Calu3 (cell line): ENCODE measurements around the gene SS18. TPM values are rescaled to one million over a fixed set of nuclear protein-coding genes. Genes with fewer than 3 reads are reported as not detected.

Experiments used
- BruUV-seq: library from RNA; stranded (reverse); fragments of 400-500 nt; replicated peaks from 2 replicates; lab custom pipeline; 2021; lab: Mats Ljungman, UMichigan
- CTCF ChIA-PET: fragments of 300-600 bp; sonication (Branson Sonifier 250); formaldehyde crosslinking; loops from one replicate; lab custom pipeline; 2022; ENCODE audit warnings: antibody characterized with exemption; lab: Charles Lee
- DNase-seq: peaks from one replicate; pipeline ENCODE4 v3.0.0; 2022
- H3K27ac Mint-ChIP-seq: one replicate; pipeline ENCODE4 v1.8.0; 2022; ENCODE audit warnings: mixed read lengths; ENCODE audit not compliant: unreplicated experiment
- H3K27me3 Mint-ChIP-seq: one replicate; pipeline ENCODE4 v1.8.0; 2022; ENCODE audit warnings: mixed read lengths; ENCODE audit not compliant: unreplicated experiment
- H3K36me3 Mint-ChIP-seq: one replicate; pipeline ENCODE4 v1.8.0; 2022; ENCODE audit warnings: mild to moderate bottlenecking, moderate library complexity, mixed read lengths; ENCODE audit not compliant: insufficient read depth, unreplicated experiment
- H3K4me1 Mint-ChIP-seq: one replicate; pipeline ENCODE4 v1.8.0; 2022; ENCODE audit warnings: mild to moderate bottlenecking, low read depth, mixed read lengths; ENCODE audit not compliant: unreplicated experiment
- H3K4me3 Mint-ChIP-seq: one replicate; pipeline ENCODE4 v1.8.0; 2022; ENCODE audit warnings: mild to moderate bottlenecking, low read depth, moderate library complexity, mixed read lengths; ENCODE audit not compliant: unreplicated experiment
- H3K9me3 Mint-ChIP-seq: one replicate; pipeline ENCODE4 v1.8.0; 2022; ENCODE audit warnings: low read depth, mixed read lengths; ENCODE audit not compliant: unreplicated experiment
- CTCF ChIP-seq: fragments of 200-600 bp; IDR thresholded peaks from one replicate; pipeline ENCODE4 v1.8.0; 2022; ENCODE audit warnings: antibody characterized with exemption; ENCODE audit not compliant: unreplicated experiment
- intact Hi-C: fragments of 100-400 bp; cut with micrococcal nuclease; formaldehyde crosslinking; loops from one replicate; pipeline ENCODE4 v1.10.0; 2022; ENCODE audit not compliant: unreplicated experiment
- total RNA-seq: library from RNA; stranded (reverse); gene quantifications from 2 replicates; pipeline ENCODE4 v1.2.3, GENCODE V29; 2022

The SS18 gene
- total RNA-seq, 1 experiment from 2014 or later = 89.9 TPM

DNA sequence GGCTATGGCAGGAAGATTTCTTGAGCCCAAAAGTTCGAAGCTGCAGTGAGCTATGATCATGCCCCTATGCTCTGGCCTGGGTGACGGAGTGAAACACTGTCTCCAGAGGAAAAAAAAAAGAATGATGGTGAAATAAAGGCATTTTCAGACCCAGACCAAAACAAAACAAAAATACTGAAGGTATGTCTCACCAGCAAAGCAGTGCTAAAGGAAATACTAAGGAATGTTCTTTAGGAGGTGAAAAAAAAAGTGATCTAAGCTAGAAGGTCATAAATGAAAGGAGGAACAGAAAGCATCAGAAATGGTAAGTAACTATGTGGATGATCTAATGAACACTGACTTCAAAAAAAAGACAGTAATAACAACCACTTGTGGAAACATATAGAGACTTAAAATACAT is 18.7 kb downstream of the SS18 start:
- peaks cover 2% of the 10 kb centered on the region for H3K9me3 Mint-ChIP-seq
- BruUV-seq = no TSS peak
- CTCF ChIA-PET = no interaction called here
- H3K36me3 Mint-ChIP-seq = peaks cover 39% of the 10 kb centered on the region
- H3K4me1 Mint-ChIP-seq = no peaks in the 10 kb centered on the region
- H3K4me3 Mint-ChIP-seq = no peak overlapping the region
- no peaks in the 10 kb centered on the region for H3K27me3 Mint-ChIP-seq
- intact Hi-C loops = no loop called here
- DNase-seq = no peak
- H3K27ac Mint-ChIP-seq = no peak overlapping the region
- no peak for TF ChIP-seq CTCF

- H3K9me3 Mint-ChIP-seq = peaks cover 2% of the 10 kb centered on the region
- no peak overlapping the region for H3K4me3 Mint-ChIP-seq
- intact Hi-C loops = no loop called here
- H3K4me1 Mint-ChIP-seq = no peaks in the 10 kb centered on the region
- BruUV-seq = no TSS peak
- TF ChIP-seq CTCF = no peak
- H3K27me3 Mint-ChIP-seq = no peaks in the 10 kb centered on the region
- no peak overlapping the region for H3K27ac Mint-ChIP-seq
- H3K36me3 Mint-ChIP-seq = peaks cover 42% of the 10 kb centered on the region
- CTCF ChIA-PET = no interaction called here
- DNase-seq = no peak
These were observed 19.4 kb downstream of the SS18 start for GRCh38 chr18:26071020-26071419.

GRCh38 chr18:26059357-26059756 is 31.1 kb downstream of the SS18 start:
- DNase-seq = no peak
- TF ChIP-seq CTCF = no peak
- no peak overlapping the region for H3K4me3 Mint-ChIP-seq
- CTCF ChIA-PET = no interaction called here
- no peaks in the 10 kb centered on the region for H3K27me3 Mint-ChIP-seq
- no peaks in the 10 kb centered on the region for H3K9me3 Mint-ChIP-seq
- BruUV-seq = no TSS peak
- intact Hi-C loops = no loop called here
- H3K36me3 Mint-ChIP-seq = peaks cover 25% of the 10 kb centered on the region
- H3K4me1 Mint-ChIP-seq = no peaks in the 10 kb centered on the region
- H3K27ac Mint-ChIP-seq = no peak overlapping the region

DNA sequence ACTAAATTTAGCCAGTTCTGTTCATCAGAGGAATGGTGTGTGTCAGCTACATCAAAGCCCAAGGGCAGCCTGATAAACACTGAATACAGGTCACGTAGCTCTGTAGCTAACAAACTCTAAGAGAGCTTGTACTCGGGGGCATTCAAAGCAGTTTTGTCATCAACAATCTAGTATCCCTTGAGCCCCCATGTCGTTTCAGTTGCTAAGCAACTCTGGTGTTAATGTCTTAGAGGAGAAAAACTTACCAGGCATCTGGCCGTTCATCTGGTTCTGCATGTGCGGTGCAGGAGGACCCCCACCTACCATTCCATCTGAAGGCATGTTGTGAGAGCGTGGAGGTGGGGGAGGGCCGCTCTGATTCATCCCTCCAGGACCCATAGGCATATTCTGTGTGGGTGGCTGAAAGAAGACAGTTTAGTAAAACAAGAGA is 33.1 kb downstream of the SS18 start:
- DNase-seq = no peak
- TF ChIP-seq CTCF = no peak
- H3K36me3 Mint-ChIP-seq = peaks cover 31% of the 10 kb centered on the region
- no peaks in the 10 kb centered on the region for H3K4me1 Mint-ChIP-seq
- no peaks in the 10 kb centered on the region for H3K9me3 Mint-ChIP-seq
- no peak overlapping the region for H3K27ac Mint-ChIP-seq
- BruUV-seq = no TSS peak
- no peaks in the 10 kb centered on the region for H3K27me3 Mint-ChIP-seq
- intact Hi-C loops = no loop called here
- H3K4me3 Mint-ChIP-seq = no peak overlapping the region
- CTCF ChIA-PET = no interaction called here
